ENCODE data around the gene URI1.

DNA sequence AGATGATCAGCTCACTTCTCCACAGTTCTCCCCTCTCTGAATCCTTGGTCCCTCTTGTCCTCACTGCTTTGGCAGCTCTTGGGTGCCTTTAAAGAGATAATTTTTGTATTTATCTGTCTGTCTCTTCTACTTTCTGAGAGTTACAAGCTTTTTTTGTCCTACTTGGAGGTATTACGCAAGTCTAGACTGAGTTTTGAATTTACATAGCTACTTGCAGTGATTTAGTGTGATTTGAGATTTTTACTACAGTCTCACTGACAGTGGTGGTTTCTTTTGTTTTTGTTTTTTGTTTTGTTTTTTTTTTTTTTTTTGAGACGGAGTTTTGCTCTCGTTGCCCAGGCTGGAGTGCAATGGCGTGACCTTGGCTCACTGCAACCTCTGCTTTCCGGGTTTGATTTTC is 22.1 kb downstream of the URI1 start:
- TF ChIP-seq, protein P1, sequence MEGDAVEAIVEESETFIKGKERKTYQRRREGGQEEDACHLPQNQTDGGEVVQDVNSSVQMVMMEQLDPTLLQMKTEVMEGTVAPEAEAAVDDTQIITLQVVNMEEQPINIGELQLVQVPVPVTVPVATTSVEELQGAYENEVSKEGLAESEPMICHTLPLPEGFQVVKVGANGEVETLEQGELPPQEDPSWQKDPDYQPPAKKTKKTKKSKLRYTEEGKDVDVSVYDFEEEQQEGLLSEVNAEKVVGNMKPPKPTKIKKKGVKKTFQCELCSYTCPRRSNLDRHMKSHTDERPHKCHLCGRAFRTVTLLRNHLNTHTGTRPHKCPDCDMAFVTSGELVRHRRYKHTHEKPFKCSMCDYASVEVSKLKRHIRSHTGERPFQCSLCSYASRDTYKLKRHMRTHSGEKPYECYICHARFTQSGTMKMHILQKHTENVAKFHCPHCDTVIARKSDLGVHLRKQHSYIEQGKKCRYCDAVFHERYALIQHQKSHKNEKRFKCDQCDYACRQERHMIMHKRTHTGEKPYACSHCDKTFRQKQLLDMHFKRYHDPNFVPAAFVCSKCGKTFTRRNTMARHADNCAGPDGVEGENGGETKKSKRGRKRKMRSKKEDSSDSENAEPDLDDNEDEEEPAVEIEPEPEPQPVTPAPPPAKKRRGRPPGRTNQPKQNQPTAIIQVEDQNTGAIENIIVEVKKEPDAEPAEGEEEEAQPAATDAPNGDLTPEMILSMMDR (IDR thresholded peaks at IDR 0.05) = no peak
- no peak for TF ChIP-seq POLR2A (IDR thresholded peaks at IDR 0.05)
